Spleen (tissue), 7 donors: ENCODE results near the gene MAP7D1.

Source experiments
- POLR2AphosphoS5 ChIP-seq, 3 donors: sonication (generic); formaldehyde crosslinking; IDR thresholded peaks; one replicate each; pipeline ENCODE4 v1.5.1; 2017; ENCODE audit warnings: antibody characterized with exemption in 3 of 3
- TF ChIP-seq, protein P1 (sequence below), 11 experiments: fragments of 200-600 bp in 7 of 11; fragments of 450-650 bp in 4 of 11; sonication (generic) in 4 of 11; IDR thresholded peaks in 8 of 11; conservative IDR thresholded peaks in 3 of 11; 1 replicate in 7 of 11; 2 replicates in 4 of 11; pipeline versions ENCODE4 v1.4.0 to v1.8.0; 2016 to 2021; ENCODE audit warnings: antibody characterized with exemption in 11 of 11, inconsistent platforms in 4 of 11, mild to moderate bottlenecking in 1 of 11
- donor health status: DM: no; HTN: no; CAD: no; lungs with moderate emphysema.
- donor health status: DM: no; HTN: no; CAD: no.
- donor health status: DM: no; HTN: no; CAD: no.

DNA sequence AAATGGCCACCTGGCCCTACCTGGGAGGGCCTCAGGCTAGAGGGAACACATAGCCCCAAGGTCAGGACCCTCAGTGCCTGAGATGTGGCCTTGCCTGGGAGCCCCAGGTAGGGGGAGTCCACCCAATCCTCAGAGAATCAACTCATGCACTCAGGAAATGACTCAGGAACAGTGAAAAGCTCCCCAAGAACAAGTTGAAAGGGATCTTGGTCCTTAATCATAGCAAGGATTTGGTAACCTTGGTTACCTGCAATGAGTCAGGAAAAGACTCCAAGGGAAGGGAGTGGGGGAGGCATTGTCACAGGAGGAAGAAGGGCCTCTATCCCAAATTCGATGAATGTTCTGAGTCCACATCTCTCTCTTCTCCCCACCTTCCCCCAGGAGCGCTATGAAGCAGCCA is 17.0 kb downstream of the MAP7D1 start:
- TF ChIP-seq, protein P1, sequence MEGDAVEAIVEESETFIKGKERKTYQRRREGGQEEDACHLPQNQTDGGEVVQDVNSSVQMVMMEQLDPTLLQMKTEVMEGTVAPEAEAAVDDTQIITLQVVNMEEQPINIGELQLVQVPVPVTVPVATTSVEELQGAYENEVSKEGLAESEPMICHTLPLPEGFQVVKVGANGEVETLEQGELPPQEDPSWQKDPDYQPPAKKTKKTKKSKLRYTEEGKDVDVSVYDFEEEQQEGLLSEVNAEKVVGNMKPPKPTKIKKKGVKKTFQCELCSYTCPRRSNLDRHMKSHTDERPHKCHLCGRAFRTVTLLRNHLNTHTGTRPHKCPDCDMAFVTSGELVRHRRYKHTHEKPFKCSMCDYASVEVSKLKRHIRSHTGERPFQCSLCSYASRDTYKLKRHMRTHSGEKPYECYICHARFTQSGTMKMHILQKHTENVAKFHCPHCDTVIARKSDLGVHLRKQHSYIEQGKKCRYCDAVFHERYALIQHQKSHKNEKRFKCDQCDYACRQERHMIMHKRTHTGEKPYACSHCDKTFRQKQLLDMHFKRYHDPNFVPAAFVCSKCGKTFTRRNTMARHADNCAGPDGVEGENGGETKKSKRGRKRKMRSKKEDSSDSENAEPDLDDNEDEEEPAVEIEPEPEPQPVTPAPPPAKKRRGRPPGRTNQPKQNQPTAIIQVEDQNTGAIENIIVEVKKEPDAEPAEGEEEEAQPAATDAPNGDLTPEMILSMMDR (IDR thresholded peaks at IDR 0.05 in 8 of 11, conservative IDR thresholded peaks at IDR 0.05 in 3 of 11), result no peak
- no peak for TF ChIP-seq POLR2AphosphoS5 (IDR thresholded peaks at IDR 0.05)
